ENCODE measurements around the gene DPPA5. TPM values are rescaled to one million over a fixed set of nuclear protein-coding genes. Genes with fewer than 3 reads are reported as not detected.

Gene DPPA5
- total and polyA plus RNA-seq, 9 of the 15 experiments (the other 6 are each of a cell fraction or from before 2014, with no cell fraction given), result not detected

GRCh38 chr6:73388800-73389512, 34.9 kb upstream of the DPPA5 start (continued):
- TF ChIP-seq CTCFL (IDR thresholded peaks at IDR 0.05; ENCODE audit: borderline replicate concordance, insufficient read depth, low read depth, low read length, poor library complexity, severe bottlenecking), result peak; percentile 87
- TF ChIP-seq PHTF2 (CRISPR knock-in tag; IDR thresholded peaks at IDR 0.05), result no peak
- TF ChIP-seq, protein P1, sequence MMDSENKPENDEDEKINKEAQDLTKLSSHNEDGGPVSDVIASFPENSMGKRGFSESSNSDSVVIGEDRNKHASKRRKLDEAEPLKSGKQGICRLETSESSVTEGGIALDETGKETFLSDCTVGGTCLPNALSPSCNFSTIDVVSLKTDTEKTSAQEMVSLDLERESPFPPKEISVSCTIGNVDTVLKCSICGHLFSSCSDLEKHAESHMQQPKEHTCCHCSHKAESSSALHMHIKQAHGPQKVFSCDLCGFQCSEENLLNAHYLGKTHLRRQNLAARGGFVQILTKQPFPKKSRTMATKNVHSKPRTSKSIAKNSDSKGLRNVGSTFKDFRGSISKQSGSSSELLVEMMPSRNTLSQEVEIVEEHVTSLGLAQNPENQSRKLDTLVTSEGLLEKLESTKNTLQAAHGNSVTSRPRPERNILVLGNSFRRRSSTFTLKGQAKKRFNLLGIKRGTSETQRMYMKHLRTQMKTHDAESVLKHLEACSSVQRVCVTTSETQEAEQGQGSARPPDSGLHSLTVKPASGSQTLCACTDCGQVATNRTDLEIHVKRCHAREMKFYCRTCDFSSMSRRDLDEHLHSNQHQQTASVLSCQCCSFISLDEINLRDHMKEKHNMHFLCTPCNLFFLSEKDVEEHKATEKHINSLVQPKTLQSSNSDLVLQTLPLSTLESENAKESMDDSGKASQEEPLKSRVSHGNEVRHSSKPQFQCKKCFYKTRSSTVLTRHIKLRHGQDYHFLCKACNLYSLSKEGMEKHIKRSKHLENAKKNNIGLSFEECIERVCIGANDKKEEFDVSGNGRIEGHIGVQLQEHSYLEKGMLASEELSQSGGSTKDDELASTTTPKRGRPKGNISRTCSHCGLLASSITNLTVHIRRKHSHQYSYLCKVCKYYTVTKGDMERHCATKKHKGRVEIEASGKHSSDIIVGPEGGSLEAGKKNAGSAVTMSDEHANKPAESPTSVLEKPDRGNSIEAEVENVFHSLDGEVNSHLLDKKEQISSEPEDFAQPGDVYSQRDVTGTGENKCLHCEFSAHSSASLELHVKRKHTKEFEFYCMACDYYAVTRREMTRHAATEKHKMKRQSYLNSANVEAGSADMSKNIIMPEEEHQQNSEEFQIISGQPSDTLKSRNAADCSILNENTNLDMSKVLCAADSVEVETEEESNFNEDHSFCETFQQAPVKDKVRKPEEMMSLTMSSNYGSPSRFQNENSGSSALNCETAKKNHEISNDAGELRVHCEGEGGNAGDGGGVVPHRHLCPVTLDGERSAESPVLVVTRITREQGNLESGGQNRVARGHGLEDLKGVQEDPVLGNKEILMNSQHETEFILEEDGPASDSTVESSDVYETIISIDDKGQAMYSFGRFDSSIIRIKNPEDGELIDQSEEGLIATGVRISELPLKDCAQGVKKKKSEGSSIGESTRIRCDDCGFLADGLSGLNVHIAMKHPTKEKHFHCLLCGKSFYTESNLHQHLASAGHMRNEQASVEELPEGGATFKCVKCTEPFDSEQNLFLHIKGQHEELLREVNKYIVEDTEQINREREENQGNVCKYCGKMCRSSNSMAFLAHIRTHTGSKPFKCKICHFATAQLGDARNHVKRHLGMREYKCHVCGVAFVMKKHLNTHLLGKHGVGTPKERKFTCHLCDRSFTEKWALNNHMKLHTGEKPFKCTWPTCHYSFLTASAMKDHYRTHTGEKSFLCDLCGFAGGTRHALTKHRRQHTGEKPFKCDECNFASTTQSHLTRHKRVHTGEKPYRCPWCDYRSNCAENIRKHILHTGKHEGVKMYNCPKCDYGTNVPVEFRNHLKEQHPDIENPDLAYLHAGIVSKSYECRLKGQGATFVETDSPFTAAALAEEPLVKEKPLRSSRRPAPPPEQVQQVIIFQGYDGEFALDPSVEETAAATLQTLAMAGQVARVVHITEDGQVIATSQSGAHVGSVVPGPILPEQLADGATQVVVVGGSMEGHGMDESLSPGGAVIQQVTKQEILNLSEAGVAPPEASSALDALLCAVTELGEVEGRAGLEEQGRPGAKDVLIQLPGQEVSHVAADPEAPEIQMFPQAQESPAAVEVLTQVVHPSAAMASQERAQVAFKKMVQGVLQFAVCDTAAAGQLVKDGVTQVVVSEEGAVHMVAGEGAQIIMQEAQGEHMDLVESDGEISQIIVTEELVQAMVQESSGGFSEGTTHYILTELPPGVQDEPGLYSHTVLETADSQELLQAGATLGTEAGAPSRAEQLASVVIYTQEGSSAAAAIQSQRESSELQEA (IDR thresholded peaks at IDR 0.05; ENCODE audit: low read depth), result no peak
- TF ChIP-seq, protein P2, sequence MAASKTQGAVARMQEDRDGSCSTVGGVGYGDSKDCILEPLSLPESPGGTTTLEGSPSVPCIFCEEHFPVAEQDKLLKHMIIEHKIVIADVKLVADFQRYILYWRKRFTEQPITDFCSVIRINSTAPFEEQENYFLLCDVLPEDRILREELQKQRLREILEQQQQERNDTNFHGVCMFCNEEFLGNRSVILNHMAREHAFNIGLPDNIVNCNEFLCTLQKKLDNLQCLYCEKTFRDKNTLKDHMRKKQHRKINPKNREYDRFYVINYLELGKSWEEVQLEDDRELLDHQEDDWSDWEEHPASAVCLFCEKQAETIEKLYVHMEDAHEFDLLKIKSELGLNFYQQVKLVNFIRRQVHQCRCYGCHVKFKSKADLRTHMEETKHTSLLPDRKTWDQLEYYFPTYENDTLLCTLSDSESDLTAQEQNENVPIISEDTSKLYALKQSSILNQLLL (CRISPR knock-in tag; IDR thresholded peaks at IDR 0.05; ENCODE audit: borderline replicate concordance), result no peak
- TF ChIP-seq, protein P3, sequence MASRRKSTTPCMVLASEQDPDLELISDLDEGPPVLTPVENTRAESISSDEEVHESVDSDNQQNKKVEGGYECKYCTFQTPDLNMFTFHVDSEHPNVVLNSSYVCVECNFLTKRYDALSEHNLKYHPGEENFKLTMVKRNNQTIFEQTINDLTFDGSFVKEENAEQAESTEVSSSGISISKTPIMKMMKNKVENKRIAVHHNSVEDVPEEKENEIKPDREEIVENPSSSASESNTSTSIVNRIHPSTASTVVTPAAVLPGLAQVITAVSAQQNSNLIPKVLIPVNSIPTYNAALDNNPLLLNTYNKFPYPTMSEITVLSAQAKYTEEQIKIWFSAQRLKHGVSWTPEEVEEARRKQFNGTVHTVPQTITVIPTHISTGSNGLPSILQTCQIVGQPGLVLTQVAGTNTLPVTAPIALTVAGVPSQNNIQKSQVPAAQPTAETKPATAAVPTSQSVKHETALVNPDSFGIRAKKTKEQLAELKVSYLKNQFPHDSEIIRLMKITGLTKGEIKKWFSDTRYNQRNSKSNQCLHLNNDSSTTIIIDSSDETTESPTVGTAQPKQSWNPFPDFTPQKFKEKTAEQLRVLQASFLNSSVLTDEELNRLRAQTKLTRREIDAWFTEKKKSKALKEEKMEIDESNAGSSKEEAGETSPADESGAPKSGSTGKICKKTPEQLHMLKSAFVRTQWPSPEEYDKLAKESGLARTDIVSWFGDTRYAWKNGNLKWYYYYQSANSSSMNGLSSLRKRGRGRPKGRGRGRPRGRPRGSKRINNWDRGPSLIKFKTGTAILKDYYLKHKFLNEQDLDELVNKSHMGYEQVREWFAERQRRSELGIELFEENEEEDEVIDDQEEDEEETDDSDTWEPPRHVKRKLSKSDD (conservative IDR thresholded peaks at IDR 0.05; ENCODE audit: low read length), result no peak
- peak; percentile 47; the same call in 1 of the 2 replicates for TF ChIP-seq CC2D1A (IDR thresholded peaks at IDR 0.05)
- no peak for TF ChIP-seq MCM5 (IDR thresholded peaks at IDR 0.05; ENCODE audit: low read depth)

Measured in K562 (cell line).